Activated naive CD8-positive, alpha-beta T cell treated with anti-CD3 and anti-CD28 coated beads for 36 hours (primary cell): ENCODE data around the gene EPN2. TPM values are rescaled to one million over a fixed set of nuclear protein-coding genes. Genes with fewer than 3 reads are reported as not detected.
"Not testable (repeated sequence)": the region's sequence is repeated elsewhere in the genome, so short reads cannot be mapped to it uniquely, and the experiment has no call there.

Source experiments
- DNase-seq: peaks from one replicate; pipeline ENCODE4 v3.0.0; 2021
- H3K27ac Mint-ChIP-seq: one replicate; pipeline ENCODE4 v1.8.0; 2022; ENCODE audit warnings: mild to moderate bottlenecking, moderate library complexity, mixed read lengths
- H3K27me3 Mint-ChIP-seq: one replicate; pipeline ENCODE4 v1.8.0; 2022; ENCODE audit warnings: mild to moderate bottlenecking, mixed read lengths
- H3K36me3 Mint-ChIP-seq: one replicate; pipeline ENCODE4 v1.8.0; 2021; ENCODE audit warnings: mild to moderate bottlenecking, mixed read lengths
- H3K4me1 Mint-ChIP-seq: one replicate; pipeline ENCODE4 v1.8.0; 2021; ENCODE audit warnings: mixed read lengths
- H3K4me3 Mint-ChIP-seq: one replicate; pipeline ENCODE4 v1.8.0; 2022; ENCODE audit warnings: mild to moderate bottlenecking, moderate library complexity, mixed read lengths
- H3K9me3 Mint-ChIP-seq: one replicate; pipeline ENCODE4 v1.8.0; 2022; ENCODE audit warnings: mixed read lengths
- total RNA-seq, 2 experiments: library from RNA; stranded (reverse); gene quantifications; one replicate each; pipeline ENCODE4 v1.2.3, GENCODE V29; 2021

The EPN2 gene
- 1 to 10 TPM; 2.7 to 4.6 TPM for total RNA-seq

- H3K36me3 Mint-ChIP-seq, DNase-seq, H3K4me1 Mint-ChIP-seq, H3K27ac Mint-ChIP-seq, H3K9me3 Mint-ChIP-seq: not testable (repeated sequence)
- Mint-ChIP-seq H3K4me3 (peak within 1 kb of the TSS; percentile 84), H3K27me3 (peaks cover 15% of the 10 kb centered on the region)
Observed at GRCh38 chr17:19237139-19237388, at the start of gene EPN2. Gene EPN2, plus strand, starts transcription at chr17:19237366. Its CDS starts 45,754 bp downstream, at chr17:19283120.

- H3K4me1 Mint-ChIP-seq, H3K27ac Mint-ChIP-seq, H3K27me3 Mint-ChIP-seq, H3K36me3 Mint-ChIP-seq, H3K9me3 Mint-ChIP-seq, H3K4me3 Mint-ChIP-seq: not testable (repeated sequence)
- DNase-seq, result peak; percentile 89
Observed at GRCh38 chr17:19187883-19188869, 49.0 kb upstream of the EPN2 start.

GRCh38 chr17:19188870-19189708 is 48.1 kb upstream of the EPN2 start:
- not testable (repeated sequence) for H3K9me3 Mint-ChIP-seq, H3K4me1 Mint-ChIP-seq, H3K36me3 Mint-ChIP-seq, H3K27ac Mint-ChIP-seq, H3K4me3 Mint-ChIP-seq, H3K27me3 Mint-ChIP-seq, DNase-seq

- not testable (repeated sequence) for H3K4me3 Mint-ChIP-seq, DNase-seq, H3K27ac Mint-ChIP-seq, H3K9me3 Mint-ChIP-seq, H3K36me3 Mint-ChIP-seq, H3K27me3 Mint-ChIP-seq, H3K4me1 Mint-ChIP-seq
Observed at GRCh38 chr17:19189781-19190405, 47.3 kb upstream of the EPN2 start.

- not testable (repeated sequence) for H3K9me3 Mint-ChIP-seq, H3K27ac Mint-ChIP-seq, H3K4me3 Mint-ChIP-seq, H3K27me3 Mint-ChIP-seq, H3K4me1 Mint-ChIP-seq, H3K36me3 Mint-ChIP-seq
- DNase-seq, result peak; percentile 21
Observed at GRCh38 chr17:19196382-19197204, 40.6 kb upstream of the EPN2 start.

- H3K4me1 Mint-ChIP-seq, DNase-seq, H3K27ac Mint-ChIP-seq, H3K4me3 Mint-ChIP-seq, H3K36me3 Mint-ChIP-seq, H3K9me3 Mint-ChIP-seq, H3K27me3 Mint-ChIP-seq: not testable (repeated sequence)
Observed at GRCh38 chr17:19202448-19202847, 34.7 kb upstream of the EPN2 start.

GRCh38 chr17:19203429-19203828 is 33.7 kb upstream of the EPN2 start:
- H3K27ac Mint-ChIP-seq, H3K4me3 Mint-ChIP-seq, H3K36me3 Mint-ChIP-seq, DNase-seq, H3K4me1 Mint-ChIP-seq, H3K9me3 Mint-ChIP-seq, H3K27me3 Mint-ChIP-seq: not testable (repeated sequence)

GRCh38 chr17:19215074-19215860 is 21.9 kb upstream of the EPN2 start:
- not testable (repeated sequence) for H3K4me3 Mint-ChIP-seq, H3K27me3 Mint-ChIP-seq, H3K27ac Mint-ChIP-seq, H3K9me3 Mint-ChIP-seq, H3K36me3 Mint-ChIP-seq, H3K4me1 Mint-ChIP-seq, DNase-seq

- H3K27ac Mint-ChIP-seq, H3K9me3 Mint-ChIP-seq, H3K27me3 Mint-ChIP-seq, H3K4me1 Mint-ChIP-seq, DNase-seq, H3K4me3 Mint-ChIP-seq, H3K36me3 Mint-ChIP-seq: not testable (repeated sequence)
Observed at GRCh38 chr17:19216148-19216926, 20.8 kb upstream of the EPN2 start.

- H3K27ac Mint-ChIP-seq, H3K4me3 Mint-ChIP-seq, H3K27me3 Mint-ChIP-seq, H3K9me3 Mint-ChIP-seq, H3K36me3 Mint-ChIP-seq, DNase-seq, H3K4me1 Mint-ChIP-seq: not testable (repeated sequence)
Observed at GRCh38 chr17:19218914-19219313, 18.3 kb upstream of the EPN2 start.

- H3K4me3 Mint-ChIP-seq, DNase-seq, H3K9me3 Mint-ChIP-seq, H3K36me3 Mint-ChIP-seq, H3K27me3 Mint-ChIP-seq, H3K4me1 Mint-ChIP-seq, H3K27ac Mint-ChIP-seq: not testable (repeated sequence)
Observed at GRCh38 chr17:19219384-19219783, 17.8 kb upstream of the EPN2 start.

GRCh38 chr17:19220195-19220594 is 17.0 kb upstream of the EPN2 start:
- not testable (repeated sequence) for H3K27ac Mint-ChIP-seq, H3K36me3 Mint-ChIP-seq

GRCh38 chr17:19226610-19227588 is 10.3 kb upstream of the EPN2 start:
- H3K9me3 Mint-ChIP-seq, H3K4me1 Mint-ChIP-seq, H3K27ac Mint-ChIP-seq, H3K27me3 Mint-ChIP-seq, DNase-seq, H3K36me3 Mint-ChIP-seq, H3K4me3 Mint-ChIP-seq: not testable (repeated sequence)

More at GRCh38 chr17:19220195-19220594, 17.0 kb upstream of the EPN2 start:
- not testable (repeated sequence) for H3K27me3 Mint-ChIP-seq, H3K4me1 Mint-ChIP-seq, H3K4me3 Mint-ChIP-seq, DNase-seq, H3K9me3 Mint-ChIP-seq
